ENCODE results near the gene RNLS. TPM values are rescaled to one million over a fixed set of nuclear protein-coding genes. Genes with fewer than 3 reads are reported as not detected.

Gene RNLS
- total and polyA plus RNA-seq, 2 of the 8 experiments (the other 6 are each of a cell fraction or from before 2014, with no cell fraction given) = 7.5 to 12.7 TPM

GRCh38 chr10:88278912-88279311, 304.2 kb downstream of the RNLS start:
- FAIRE-seq = no peak
- no peak overlapping the region for H3K9ac ChIP-seq (replicated peaks in 1 of 4; ENCODE audit: extremely low read depth in 1 of 4, low read depth in 3 of 4, low read length in 3 of 4)
- TF ChIP-seq POU5F1 (IDR thresholded peaks at IDR 0.05; ENCODE audit: low read depth, low read length) = no peak
- TF ChIP-seq CBX8 (IDR thresholded peaks at IDR 0.05; ENCODE audit: borderline replicate concordance, low read depth, low read length) = no peak
- no peak for TF ChIP-seq RNF2 (IDR thresholded peaks at IDR 0.05; ENCODE audit: borderline replicate concordance, low read depth, low read length, missing control alignments, poor library complexity, severe bottlenecking)
- no peak for TF ChIP-seq CHD1 (IDR thresholded peaks at IDR 0.05; ENCODE audit: low read depth, low read length)
- TF ChIP-seq SIX5 (IDR thresholded peaks at IDR 0.05; ENCODE audit: low read depth, low read length) = no peak
- no peak for TF ChIP-seq JUN (IDR thresholded peaks at IDR 0.05; ENCODE audit: low read depth, low read length)
- TF ChIP-seq SRF (IDR thresholded peaks at IDR 0.05; ENCODE audit: low read depth, low read length) = no peak
- no peak for TF ChIP-seq BRCA1 (IDR thresholded peaks at IDR 0.05; ENCODE audit: low read depth, low read length)
- no peak for TF ChIP-seq BCL11A (IDR thresholded peaks at IDR 0.05; ENCODE audit: low read depth in 2 of 2, low read length in 2 of 2)
- no peak for TF ChIP-seq CBX5 (IDR thresholded peaks at IDR 0.05; ENCODE audit: low read depth, low read length)
- no peak for TF ChIP-seq GABPA (IDR thresholded peaks at IDR 0.05; ENCODE audit: borderline replicate concordance, insufficient read depth, low read length)
- no peak for TF ChIP-seq TCF12 (IDR thresholded peaks at IDR 0.05; ENCODE audit: low read depth, low read length)
- no peak for TF ChIP-seq USF2 (IDR thresholded peaks at IDR 0.05; ENCODE audit: low read length)
- no peak for TF ChIP-seq CEBPB (IDR thresholded peaks at IDR 0.05; ENCODE audit: low read depth, low read length)

More at GRCh38 chr10:88278912-88279311, 304.2 kb downstream of the RNLS start:
- DNase-seq (ENCODE audit: low read depth in 1 of 2, low spot score in 2 of 2) = no peak
- no peak overlapping the region for H2AK5ac ChIP-seq (ENCODE audit: low read depth, low read length)
- 90% methylated on average over 2 of the region's 2 CpGs; no CpG with 5 or more reads in 1 of the 2 experiments for WGBS, 2 experiments (ENCODE audit: extremely low coverage in 1 of 2, insufficient coverage in 1 of 2, insufficient read length in 1 of 2, insufficient replicate concordance in 2 of 2, low coverage in 1 of 2, low lambda C conversion rate in 2 of 2, missing lambda C conversion rate in 1 of 2)
- H3K4me2 ChIP-seq (ENCODE audit: insufficient read depth in 1 of 2, low read depth in 2 of 2, low read length in 2 of 2) = no peak overlapping the region
- H3K4me1 ChIP-seq (replicated peaks in 1 of 4; ENCODE audit: control insufficient read depth in 3 of 4, insufficient read depth in 4 of 4, low read length in 3 of 4) = peaks cover 0 to 4% (median 0%) of the 10 kb centered on the region in 4 experiments; a peak in 1 of 7 replicates
- H3K56ac ChIP-seq (replicated peaks; ENCODE audit: insufficient read length, low read depth, low read length) = no peak overlapping the region
- H4K20me1 ChIP-seq (replicated peaks in 1 of 2; ENCODE audit: control insufficient read depth in 1 of 2, insufficient read depth in 2 of 2, low read length in 2 of 2) = no peaks in the 10 kb centered on the region
- peaks cover 0 to 1% (median 0%) of the 10 kb centered on the region in 4 experiments; a peak in 1 of 7 replicates for H3K27me3 ChIP-seq (replicated peaks in 1 of 4; ENCODE audit: control insufficient read depth in 3 of 4, extremely low read depth in 1 of 4, insufficient read depth in 3 of 4, low read length in 3 of 4)
- H4K5ac ChIP-seq (ENCODE audit: insufficient read length, low read depth, low read length) = no peak overlapping the region
- H3K23ac ChIP-seq (ENCODE audit: insufficient read length) = no peak overlapping the region
- H3K36me3 ChIP-seq (ENCODE audit: control insufficient read depth in 2 of 4, insufficient read depth in 4 of 4, low read length in 3 of 4) = no peaks in the 10 kb centered on the region
- no peak overlapping the region for H4K8ac ChIP-seq (ENCODE audit: extremely low read depth, insufficient read depth, low read length)
- no peak overlapping the region for H2BK120ac ChIP-seq (replicated peaks; ENCODE audit: low read depth, low read length)
- H3K27ac ChIP-seq (ENCODE audit: low read depth, low read length) = no peak overlapping the region
- CTCF ChIA-PET (ENCODE audit: partially characterized antibody) = no interaction called here
- no peak overlapping the region for H2BK5ac ChIP-seq (ENCODE audit: low read depth, low read length)
- no peaks in the 10 kb centered on the region for H3K79me1 ChIP-seq (ENCODE audit: low read depth, low read length)
- no peak overlapping the region for H3K4ac ChIP-seq (replicated peaks; ENCODE audit: insufficient read length, low read depth, low read length)
- POLR2A ChIA-PET (ENCODE audit: partially characterized antibody) = interaction anchor here (2.0 kb wide), 1 partner anchor 417 kb away, joined by 4 read pairs; no protein-coding TSS in a partner anchor
- no peak overlapping the region for H4K91ac ChIP-seq (replicated peaks; ENCODE audit: insufficient read length, low read length)
- no peak overlapping the region for H2BK12ac ChIP-seq (ENCODE audit: low read depth, low read length)
- no peaks in the 10 kb centered on the region for H3K79me2 ChIP-seq (ENCODE audit: control insufficient read depth in 1 of 2, insufficient read depth in 2 of 2, low read length in 2 of 2)
- H3K14ac ChIP-seq (ENCODE audit: insufficient read length) = no peak overlapping the region
- H2BK20ac ChIP-seq (ENCODE audit: low read length) = no peak overlapping the region
- no peak overlapping the region for H3K4me3 ChIP-seq (ENCODE audit: extremely low read depth in 1 of 4, insufficient read depth in 2 of 4, low read depth in 3 of 4, low read length in 4 of 4)
- H2BK15ac ChIP-seq (ENCODE audit: low read length) = no peak overlapping the region
- H2AFZ ChIP-seq (ENCODE audit: low read length) = no peak overlapping the region
- no peaks in the 10 kb centered on the region for H3K9me3 ChIP-seq (ENCODE audit: insufficient read depth in 2 of 2, low read depth in 1 of 2, low read length in 1 of 2)
- H3K23me2 ChIP-seq (ENCODE audit: low read depth, low read length) = no peaks in the 10 kb centered on the region
- no peak overlapping the region for H3K18ac ChIP-seq (ENCODE audit: extremely low read depth, low read length)
